Transverse colon (tissue), 3 donors: ENCODE data around the gene BICDL1.

ENCODE experiments used
- POLR2A ChIP-seq: fragments of 450-650 bp; IDR thresholded peaks from one replicate; pipeline ENCODE4 v1.6.1; 2016; ENCODE audit warnings: antibody characterized with exemption, mild to moderate bottlenecking, moderate library complexity
- TF ChIP-seq, protein P1 (sequence below), 5 experiments: fragments of 200-600 bp in 3 of 5; fragments of 450-650 bp in 2 of 5; sonication (generic) in 3 of 5; IDR thresholded peaks; 1 replicate in 2 of 5; 2 replicates in 3 of 5; pipeline ENCODE4 v1.5.1; 2016 to 2017; ENCODE audit warnings: antibody characterized with exemption in 5 of 5, inconsistent platforms in 3 of 5, mild to moderate bottlenecking in 2 of 5, moderate library complexity in 1 of 5

GRCh38 chr12:120117961-120118320 is 128.9 kb downstream of the BICDL1 start:
- TF ChIP-seq POLR2A: no peak
- TF ChIP-seq, protein P1, sequence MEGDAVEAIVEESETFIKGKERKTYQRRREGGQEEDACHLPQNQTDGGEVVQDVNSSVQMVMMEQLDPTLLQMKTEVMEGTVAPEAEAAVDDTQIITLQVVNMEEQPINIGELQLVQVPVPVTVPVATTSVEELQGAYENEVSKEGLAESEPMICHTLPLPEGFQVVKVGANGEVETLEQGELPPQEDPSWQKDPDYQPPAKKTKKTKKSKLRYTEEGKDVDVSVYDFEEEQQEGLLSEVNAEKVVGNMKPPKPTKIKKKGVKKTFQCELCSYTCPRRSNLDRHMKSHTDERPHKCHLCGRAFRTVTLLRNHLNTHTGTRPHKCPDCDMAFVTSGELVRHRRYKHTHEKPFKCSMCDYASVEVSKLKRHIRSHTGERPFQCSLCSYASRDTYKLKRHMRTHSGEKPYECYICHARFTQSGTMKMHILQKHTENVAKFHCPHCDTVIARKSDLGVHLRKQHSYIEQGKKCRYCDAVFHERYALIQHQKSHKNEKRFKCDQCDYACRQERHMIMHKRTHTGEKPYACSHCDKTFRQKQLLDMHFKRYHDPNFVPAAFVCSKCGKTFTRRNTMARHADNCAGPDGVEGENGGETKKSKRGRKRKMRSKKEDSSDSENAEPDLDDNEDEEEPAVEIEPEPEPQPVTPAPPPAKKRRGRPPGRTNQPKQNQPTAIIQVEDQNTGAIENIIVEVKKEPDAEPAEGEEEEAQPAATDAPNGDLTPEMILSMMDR (IDR thresholded peaks at IDR 0.05): no peak
